ENCODE data around the gene MZT2B.
"Not testable (repeated sequence)": the region's sequence is repeated elsewhere in the genome, so short reads cannot be mapped to it uniquely, and the experiment has no call there.

MZT2B gene

DNA sequence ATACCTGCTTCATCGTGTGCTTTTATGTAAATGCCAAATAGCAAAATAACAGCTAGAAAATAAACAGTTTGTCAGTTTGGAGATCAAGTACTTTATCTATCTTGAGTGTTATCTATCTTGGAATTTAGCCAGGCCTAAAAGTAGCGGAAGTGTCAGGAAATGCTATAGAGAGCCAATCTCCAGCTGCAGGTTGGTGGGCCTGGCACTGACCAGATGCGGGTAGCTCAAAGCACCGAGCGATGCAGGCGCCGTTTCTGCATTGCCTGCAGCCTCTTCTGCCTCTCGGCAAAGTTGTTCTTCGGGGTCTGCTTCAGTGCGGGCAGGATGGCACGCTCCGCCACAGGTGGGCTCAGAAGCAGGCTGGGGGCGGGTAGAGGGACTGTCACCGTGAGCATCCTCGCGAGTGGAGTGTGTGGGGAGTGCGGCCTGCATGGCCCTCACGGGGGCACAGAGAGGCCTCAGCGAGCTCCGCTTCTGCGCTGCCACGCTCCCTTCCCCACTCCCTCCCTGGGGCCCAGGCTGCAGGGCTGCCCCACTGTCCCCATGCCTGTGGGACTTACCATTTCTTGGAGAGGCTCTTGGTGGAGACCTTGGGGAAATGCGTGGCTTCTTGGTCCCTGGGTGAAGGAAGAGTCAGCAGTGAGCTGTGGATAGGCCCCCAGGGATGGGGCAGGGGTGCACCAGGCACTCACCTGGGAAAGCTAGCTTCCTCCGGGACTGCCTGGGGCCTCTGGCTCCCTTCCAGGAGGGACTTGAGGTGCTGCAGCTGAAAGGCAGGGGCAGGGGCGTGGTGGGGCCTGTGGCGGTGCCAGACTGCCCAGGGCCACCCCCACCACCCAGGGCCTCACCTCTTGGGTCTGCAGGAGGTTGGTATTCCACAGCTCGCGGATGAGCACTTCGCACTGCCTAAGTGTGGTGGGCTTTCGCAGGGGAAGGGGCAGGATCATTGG, 42.5 kb upstream of the MZT2B start:
- H3K4me2 ChIP-seq (ENCODE audit: low read length); H3K79me2 ChIP-seq (ENCODE audit: control insufficient read depth, low read length); H3K27ac ChIP-seq (ENCODE audit: low read depth, low read length); H3K27me3 ChIP-seq (ENCODE audit: control insufficient read depth, low read length); H3F3A ChIP-seq (ENCODE audit: control insufficient read depth, insufficient read depth); H3K9me3 ChIP-seq (ENCODE audit: control insufficient read depth, insufficient read depth, low read length); H3K9me2 ChIP-seq (replicated peaks; ENCODE audit: control insufficient read depth, low read length); H3K4me1 ChIP-seq (ENCODE audit: control insufficient read depth, low read length); H3K36me3 ChIP-seq (ENCODE audit: control insufficient read depth, low read length); H4K20me1 ChIP-seq (ENCODE audit: control insufficient read depth, insufficient read depth, low read depth, low read length); H3K4me3 ChIP-seq (ENCODE audit: low read length): not testable (repeated sequence)

- H4K20me1 ChIP-seq (ENCODE audit: control insufficient read depth, insufficient read depth, low read depth, low read length); H3K4me2 ChIP-seq (ENCODE audit: low read length); H3K79me2 ChIP-seq (ENCODE audit: control insufficient read depth, low read length); H3F3A ChIP-seq (ENCODE audit: control insufficient read depth, insufficient read depth); H3K36me3 ChIP-seq (ENCODE audit: control insufficient read depth, low read length); H3K9me3 ChIP-seq (ENCODE audit: control insufficient read depth, insufficient read depth, low read length); H3K27me3 ChIP-seq (ENCODE audit: control insufficient read depth, low read length); H3K4me1 ChIP-seq (ENCODE audit: control insufficient read depth, low read length); H3K4me3 ChIP-seq (ENCODE audit: low read length); H3K9me2 ChIP-seq (replicated peaks; ENCODE audit: control insufficient read depth, low read length); H3K27ac ChIP-seq (ENCODE audit: low read depth, low read length): not testable (repeated sequence)
Measured at GRCh38 chr2:130140516-130140915, 41.5 kb upstream of the MZT2B start.

DNA sequence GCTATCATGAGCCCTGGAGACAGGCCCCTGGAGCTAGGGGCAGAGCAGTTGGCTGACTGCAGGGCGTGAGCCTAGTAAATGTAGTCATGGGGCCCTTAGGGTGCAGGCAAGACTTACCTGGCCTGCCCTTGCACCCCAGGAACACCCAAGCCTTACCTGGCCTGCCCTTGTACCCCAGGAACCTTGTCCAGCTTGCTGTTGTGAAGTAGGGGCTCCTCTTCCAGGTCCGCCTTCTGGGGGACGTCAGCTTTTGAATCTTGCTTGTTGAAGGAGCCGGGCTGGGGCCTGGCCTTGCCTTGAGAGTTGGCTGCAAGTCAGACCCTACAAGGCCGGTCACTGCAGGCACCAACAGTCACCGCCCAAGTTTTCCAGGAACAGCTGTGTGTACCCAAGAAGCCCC, 41.1 kb upstream of the MZT2B start:
- H3K27me3 ChIP-seq (ENCODE audit: control insufficient read depth, low read length); H3K9me3 ChIP-seq (ENCODE audit: control insufficient read depth, insufficient read depth, low read length); H3K36me3 ChIP-seq (ENCODE audit: control insufficient read depth, low read length): not testable (repeated sequence)

DNA sequence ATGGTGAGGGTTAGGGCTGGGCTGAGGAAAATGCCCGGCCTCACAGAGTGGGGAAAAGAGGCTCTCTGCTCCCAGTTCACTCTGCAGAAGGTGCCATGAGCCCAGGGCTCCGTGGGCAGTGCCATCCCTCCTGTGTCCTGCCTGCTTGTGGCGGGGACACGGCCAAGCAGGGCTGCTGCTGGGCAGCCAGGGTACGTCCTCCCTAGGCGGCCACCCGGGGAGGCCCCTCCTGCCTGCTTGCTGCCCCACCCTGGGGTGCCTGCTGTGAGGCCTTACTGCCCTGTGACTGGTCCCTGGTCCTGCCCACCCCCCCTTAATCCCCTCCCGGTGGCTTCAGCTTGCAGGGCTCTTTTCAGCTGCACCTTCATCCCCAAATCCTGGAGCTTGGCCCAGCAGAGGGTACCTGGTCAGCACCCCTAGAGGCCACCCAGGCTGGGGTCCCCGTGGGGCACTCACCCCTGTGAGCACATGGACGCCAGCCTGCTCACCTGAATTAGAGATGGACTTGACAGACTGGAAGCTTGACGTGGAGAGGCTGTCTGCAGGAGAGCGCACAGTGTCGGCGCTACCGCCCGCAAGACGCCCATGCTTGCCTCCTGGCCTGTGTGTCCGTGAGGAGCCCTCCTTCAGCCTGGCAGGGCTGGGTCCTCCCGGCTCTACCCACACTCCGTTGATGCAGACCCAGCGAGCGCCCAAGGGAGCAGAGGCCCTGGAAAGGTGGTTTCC, 40.3 kb upstream of the MZT2B start:
- H3K27me3 ChIP-seq (ENCODE audit: control insufficient read depth, low read length); H3K27ac ChIP-seq (ENCODE audit: low read depth, low read length); H3K79me2 ChIP-seq (ENCODE audit: control insufficient read depth, low read length); H3K4me3 ChIP-seq (ENCODE audit: low read length); H3K36me3 ChIP-seq (ENCODE audit: control insufficient read depth, low read length); H4K20me1 ChIP-seq (ENCODE audit: control insufficient read depth, insufficient read depth, low read depth, low read length); H3K4me1 ChIP-seq (ENCODE audit: control insufficient read depth, low read length); H3K9me2 ChIP-seq (replicated peaks; ENCODE audit: control insufficient read depth, low read length); H3F3A ChIP-seq (ENCODE audit: control insufficient read depth, insufficient read depth); H3K4me2 ChIP-seq (ENCODE audit: low read length); H3K9me3 ChIP-seq (ENCODE audit: control insufficient read depth, insufficient read depth, low read length): not testable (repeated sequence)

More for the DNA sequence above, 41.1 kb upstream of the MZT2B start:
- H3K9me2 ChIP-seq (replicated peaks; ENCODE audit: control insufficient read depth, low read length); H3K27ac ChIP-seq (ENCODE audit: low read depth, low read length); H3K4me2 ChIP-seq (ENCODE audit: low read length); H3K79me2 ChIP-seq (ENCODE audit: control insufficient read depth, low read length); H3F3A ChIP-seq (ENCODE audit: control insufficient read depth, insufficient read depth); H4K20me1 ChIP-seq (ENCODE audit: control insufficient read depth, insufficient read depth, low read depth, low read length); H3K4me1 ChIP-seq (ENCODE audit: control insufficient read depth, low read length); H3K4me3 ChIP-seq (ENCODE audit: low read length): not testable (repeated sequence)

GRCh38 chr2:130142396-130143265, 39.4 kb upstream of the MZT2B start:
- not testable (repeated sequence) for H3K79me2 ChIP-seq (ENCODE audit: control insufficient read depth, low read length); H3K9me3 ChIP-seq (ENCODE audit: control insufficient read depth, insufficient read depth, low read length); H3K4me1 ChIP-seq (ENCODE audit: control insufficient read depth, low read length); H3K4me2 ChIP-seq (ENCODE audit: low read length); H3K4me3 ChIP-seq (ENCODE audit: low read length); H3K27me3 ChIP-seq (ENCODE audit: control insufficient read depth, low read length); H3F3A ChIP-seq (ENCODE audit: control insufficient read depth, insufficient read depth); H3K27ac ChIP-seq (ENCODE audit: low read depth, low read length); H3K36me3 ChIP-seq (ENCODE audit: control insufficient read depth, low read length); H3K9me2 ChIP-seq (replicated peaks; ENCODE audit: control insufficient read depth, low read length); H4K20me1 ChIP-seq (ENCODE audit: control insufficient read depth, insufficient read depth, low read depth, low read length)

DNA sequence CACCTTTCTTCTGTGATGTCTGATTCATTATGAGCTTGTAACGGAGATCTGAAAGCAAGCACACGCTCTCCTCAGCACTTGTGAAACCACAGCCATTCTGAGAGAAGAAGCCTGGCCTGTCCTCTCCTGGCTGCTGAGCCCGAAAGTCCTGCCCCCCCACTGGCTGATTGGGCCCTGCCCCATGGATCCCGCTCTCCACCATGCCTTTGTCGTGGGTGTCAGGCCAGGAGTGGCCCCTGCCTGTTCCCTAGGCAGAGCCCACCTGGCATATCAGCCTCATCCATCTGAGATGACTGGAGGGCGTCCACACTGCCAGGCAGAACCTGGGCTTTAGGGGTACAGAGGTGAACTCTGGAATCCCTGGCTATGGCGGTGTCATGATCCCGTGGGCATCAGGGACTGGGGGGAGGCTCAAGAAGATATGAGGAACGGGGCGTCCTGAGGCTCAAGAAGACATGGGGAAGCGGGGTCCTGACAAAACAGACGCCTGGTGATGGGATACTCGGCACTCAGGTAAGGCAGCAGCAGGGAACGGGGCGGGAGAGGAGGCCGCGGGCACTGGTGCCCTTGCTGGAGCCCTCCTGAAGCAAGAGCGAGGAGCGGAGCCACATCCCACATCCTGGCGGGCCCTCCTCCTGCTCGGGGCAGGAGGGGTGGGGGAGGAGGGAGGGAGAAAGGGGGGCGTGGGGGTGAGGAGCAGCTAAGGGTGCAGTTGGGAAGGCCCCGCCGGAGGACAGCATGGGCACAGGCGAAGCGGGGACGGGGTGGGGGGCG, 38.6 kb upstream of the MZT2B start:
- not testable (repeated sequence) for H3K4me1 ChIP-seq (ENCODE audit: control insufficient read depth, low read length); H3K79me2 ChIP-seq (ENCODE audit: control insufficient read depth, low read length); H3K36me3 ChIP-seq (ENCODE audit: control insufficient read depth, low read length); H4K20me1 ChIP-seq (ENCODE audit: control insufficient read depth, insufficient read depth, low read depth, low read length); H3K9me3 ChIP-seq (ENCODE audit: control insufficient read depth, insufficient read depth, low read length); H3K4me3 ChIP-seq (ENCODE audit: low read length); H3K27me3 ChIP-seq (ENCODE audit: control insufficient read depth, low read length); H3K9me2 ChIP-seq (replicated peaks; ENCODE audit: control insufficient read depth, low read length); H3F3A ChIP-seq (ENCODE audit: control insufficient read depth, insufficient read depth); H3K27ac ChIP-seq (ENCODE audit: low read depth, low read length)
- H3K4me2 ChIP-seq (ENCODE audit: low read length) = peak overlapping the region; percentile 59; the same call in 1 of the 2 replicates

DNA sequence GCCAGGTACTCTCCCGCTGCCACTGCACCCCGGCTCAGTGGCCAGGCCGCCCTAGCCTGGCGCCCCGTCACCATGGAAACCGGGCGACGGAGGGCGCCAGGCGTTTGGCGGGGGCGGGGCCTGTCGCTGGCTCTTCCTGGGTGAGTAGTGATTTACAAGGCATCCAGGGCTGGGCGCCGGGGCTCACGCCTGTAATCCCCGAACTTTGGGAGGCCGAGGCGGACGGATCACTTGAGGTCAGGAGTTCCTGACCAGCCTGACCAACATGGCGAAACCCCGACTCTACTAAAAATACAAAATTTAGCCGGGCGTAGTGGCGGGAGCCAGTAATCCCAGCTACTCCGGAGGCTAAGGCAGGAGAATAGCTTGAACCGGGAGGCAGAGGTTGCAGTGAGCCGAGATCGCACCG, 37.1 kb upstream of the MZT2B start, which contains the start of gene CCDC74B:
Gene CCDC74B (minus strand): TSS at position 107 of the 409 bp plus-strand sequence. CDS start 116 bp downstream, outside the sequence.
- Histone ChIP-seq H3K4me3 (ENCODE audit: low read length) (peak within 1 kb of the TSS; percentile 59), H3K4me2 (ENCODE audit: low read length) (peak within 1 kb of the TSS; percentile 59)
- H3K9me2 ChIP-seq (replicated peaks; ENCODE audit: control insufficient read depth, low read length); H3K4me1 ChIP-seq (ENCODE audit: control insufficient read depth, low read length); H3K9me3 ChIP-seq (ENCODE audit: control insufficient read depth, insufficient read depth, low read length); H3K36me3 ChIP-seq (ENCODE audit: control insufficient read depth, low read length); H3K27ac ChIP-seq (ENCODE audit: low read depth, low read length); H4K20me1 ChIP-seq (ENCODE audit: control insufficient read depth, insufficient read depth, low read depth, low read length); H3K79me2 ChIP-seq (ENCODE audit: control insufficient read depth, low read length); H3F3A ChIP-seq (ENCODE audit: control insufficient read depth, insufficient read depth); H3K27me3 ChIP-seq (ENCODE audit: control insufficient read depth, low read length): not testable (repeated sequence)
